ENCODE results near the gene FBXW8. TPM values are rescaled to one million over a fixed set of nuclear protein-coding genes. Genes with fewer than 3 reads are reported as not detected.

The FBXW8 gene
- total and polyA plus RNA-seq, 2 donors (not counting 1 experiment from before 2014, with no cell fraction given): 11.7 to 20.9 TPM

- H3K4me2 ChIP-seq (ENCODE audit: extremely low read depth, insufficient read depth, low read length): no peak overlapping the region
- H2AFZ ChIP-seq (ENCODE audit: low read length): no peak overlapping the region
- H3K36me3 ChIP-seq (ENCODE audit: control insufficient read depth, insufficient read depth, low read length): no peaks in the 10 kb centered on the region
- H4K20me1 ChIP-seq (ENCODE audit: control insufficient read depth, extremely low read depth, insufficient read depth, low read length): no peaks in the 10 kb centered on the region
- no peak overlapping the region for H3K9ac ChIP-seq (ENCODE audit: insufficient read depth, low read length)
- H3K27ac ChIP-seq (ENCODE audit: insufficient read depth, low read length): no peak overlapping the region
- no peak for DNase-seq (ENCODE audit: low read depth in 2 of 2)
- no peaks in the 10 kb centered on the region for H3K9me3 ChIP-seq (ENCODE audit: control insufficient read depth, insufficient read depth, low read depth, low read length)
- H3K79me2 ChIP-seq (ENCODE audit: control insufficient read depth, insufficient read depth, low read length): no peaks in the 10 kb centered on the region
- H3K27me3 ChIP-seq (ENCODE audit: control insufficient read depth, insufficient read depth, low read length): peaks cover 3% of the 10 kb centered on the region
- peaks cover 3% of the 10 kb centered on the region for H3K4me1 ChIP-seq (ENCODE audit: control insufficient read depth, extremely low read depth, insufficient read depth, low read length)
- TF ChIP-seq CTCF (conservative IDR thresholded peaks at IDR 0.05 in 1 of 2, IDR thresholded peaks at IDR 0.05 in 1 of 2; ENCODE audit: low read depth in 1 of 2, low read length in 2 of 2) (no peak), EZH2 (IDR thresholded peaks at IDR 0.05; ENCODE audit: low read length, missing control alignments) (no peak)
- no peak overlapping the region for H3K4me3 ChIP-seq (replicated peaks in 1 of 4; ENCODE audit: control extremely low read depth in 1 of 4, insufficient read depth in 1 of 4, low read depth in 3 of 4, low read length in 4 of 4)
These were observed 139.3 kb downstream of the FBXW8 start for GRCh38 chr12:117050060-117050459.

- H3K27ac ChIP-seq (ENCODE audit: insufficient read depth, low read length): no peak overlapping the region
- H3K27me3 ChIP-seq (ENCODE audit: control insufficient read depth, insufficient read depth, low read length): peaks cover 3% of the 10 kb centered on the region
- no peaks in the 10 kb centered on the region for H3K79me2 ChIP-seq (ENCODE audit: control insufficient read depth, insufficient read depth, low read length)
- H3K4me2 ChIP-seq (ENCODE audit: extremely low read depth, insufficient read depth, low read length): no peak overlapping the region
- DNase-seq (ENCODE audit: low read depth in 2 of 2): no peak
- H2AFZ ChIP-seq (ENCODE audit: low read length): no peak overlapping the region
- H3K4me1 ChIP-seq (ENCODE audit: control insufficient read depth, extremely low read depth, insufficient read depth, low read length): peaks cover 3% of the 10 kb centered on the region
- no peaks in the 10 kb centered on the region for H3K36me3 ChIP-seq (ENCODE audit: control insufficient read depth, insufficient read depth, low read length)
- TF ChIP-seq EZH2 (IDR thresholded peaks at IDR 0.05; ENCODE audit: low read length, missing control alignments) (no peak), CTCF (conservative IDR thresholded peaks at IDR 0.05 in 1 of 2, IDR thresholded peaks at IDR 0.05 in 1 of 2; ENCODE audit: low read depth in 1 of 2, low read length in 2 of 2) (no peak)
- H3K4me3 ChIP-seq (replicated peaks in 1 of 4; ENCODE audit: control extremely low read depth in 1 of 4, insufficient read depth in 1 of 4, low read depth in 3 of 4, low read length in 4 of 4): no peak overlapping the region
- no peaks in the 10 kb centered on the region for H4K20me1 ChIP-seq (ENCODE audit: control insufficient read depth, extremely low read depth, insufficient read depth, low read length)
- H3K9ac ChIP-seq (ENCODE audit: insufficient read depth, low read length): no peak overlapping the region
- no peaks in the 10 kb centered on the region for H3K9me3 ChIP-seq (ENCODE audit: control insufficient read depth, insufficient read depth, low read depth, low read length)
These were observed 140.6 kb downstream of the FBXW8 start for GRCh38 chr12:117051380-117051779.

- no peak for DNase-seq (ENCODE audit: low read depth in 2 of 2)
- H3K4me2 ChIP-seq (ENCODE audit: extremely low read depth, insufficient read depth, low read length): no peak overlapping the region
- no peaks in the 10 kb centered on the region for H4K20me1 ChIP-seq (ENCODE audit: control insufficient read depth, extremely low read depth, insufficient read depth, low read length)
- TF ChIP-seq CTCF (conservative IDR thresholded peaks at IDR 0.05 in 1 of 2, IDR thresholded peaks at IDR 0.05 in 1 of 2; ENCODE audit: low read depth in 1 of 2, low read length in 2 of 2): no peak
- TF ChIP-seq EZH2 (IDR thresholded peaks at IDR 0.05; ENCODE audit: low read length, missing control alignments): no peak
- no peaks in the 10 kb centered on the region for H3K79me2 ChIP-seq (ENCODE audit: control insufficient read depth, insufficient read depth, low read length)
- H2AFZ ChIP-seq (ENCODE audit: low read length): no peak overlapping the region
- no peaks in the 10 kb centered on the region for H3K36me3 ChIP-seq (ENCODE audit: control insufficient read depth, insufficient read depth, low read length)
- no peak overlapping the region for H3K4me3 ChIP-seq (replicated peaks in 1 of 4; ENCODE audit: control extremely low read depth in 1 of 4, insufficient read depth in 1 of 4, low read depth in 3 of 4, low read length in 4 of 4)
- H3K9me3 ChIP-seq (ENCODE audit: control insufficient read depth, insufficient read depth, low read depth, low read length): no peaks in the 10 kb centered on the region
- no peak overlapping the region for H3K9ac ChIP-seq (ENCODE audit: insufficient read depth, low read length)
- H3K27me3 ChIP-seq (ENCODE audit: control insufficient read depth, insufficient read depth, low read length): peaks cover 3% of the 10 kb centered on the region
- peaks cover 3% of the 10 kb centered on the region for H3K4me1 ChIP-seq (ENCODE audit: control insufficient read depth, extremely low read depth, insufficient read depth, low read length)
- no peak overlapping the region for H3K27ac ChIP-seq (ENCODE audit: insufficient read depth, low read length)
These were observed 141.8 kb downstream of the FBXW8 start for GRCh38 chr12:117052386-117053049.
